Neutrophil (primary cell): ENCODE measurements around the gene TBX4.

Experiments used
- H3K27ac ChIP-seq: fragments of 200-600 bp; sonication (generic); 2 replicates; pipeline ENCODE4 v1.5.1; 2016; ENCODE audit warnings: mild to moderate bottlenecking, moderate library complexity
- H3K27me3 ChIP-seq: fragments of 200-600 bp; sonication (generic); 2 replicates; pipeline ENCODE4 v1.6.0; 2016; ENCODE audit warnings: mild to moderate bottlenecking
- H3K36me3 ChIP-seq: fragments of 200-600 bp; sonication (generic); 2 replicates; pipeline ENCODE4 v1.5.1; 2017
- H3K4me1 ChIP-seq, 2 experiments: fragments of 200-600 bp in 1 of 2; sonication (generic) in 1 of 2; 1 replicate in 1 of 2; 2 replicates in 1 of 2; pipeline versions ENCODE4 v1.5.1 to v1.6.1; 2013 to 2016; ENCODE audit warnings: low read depth in 1 of 2, low read length in 1 of 2, mild to moderate bottlenecking in 1 of 2, moderate library complexity in 1 of 2; ENCODE audit not compliant: control insufficient read depth in 1 of 2, insufficient read depth in 1 of 2
- H3K4me3 ChIP-seq, 2 experiments: fragments of 200-600 bp in 1 of 2; sonication (generic) in 1 of 2; 1 replicate in 1 of 2; 2 replicates in 1 of 2; pipeline ENCODE4 v1.5.1; 2013 to 2016; ENCODE audit warnings: low read depth in 1 of 2, low read length in 1 of 2, mild to moderate bottlenecking in 1 of 2, moderate library complexity in 1 of 2
- H3K9me3 ChIP-seq: fragments of 200-600 bp; sonication (generic); 2 replicates; pipeline ENCODE4 v1.5.1; 2016
- TF ChIP-seq, protein P1 (sequence below): fragments of 200-600 bp; sonication (generic); IDR thresholded peaks from 2 replicates; pipeline ENCODE4 v1.5.1; 2016; ENCODE audit warnings: antibody characterized with exemption

TBX4 gene

DNA sequence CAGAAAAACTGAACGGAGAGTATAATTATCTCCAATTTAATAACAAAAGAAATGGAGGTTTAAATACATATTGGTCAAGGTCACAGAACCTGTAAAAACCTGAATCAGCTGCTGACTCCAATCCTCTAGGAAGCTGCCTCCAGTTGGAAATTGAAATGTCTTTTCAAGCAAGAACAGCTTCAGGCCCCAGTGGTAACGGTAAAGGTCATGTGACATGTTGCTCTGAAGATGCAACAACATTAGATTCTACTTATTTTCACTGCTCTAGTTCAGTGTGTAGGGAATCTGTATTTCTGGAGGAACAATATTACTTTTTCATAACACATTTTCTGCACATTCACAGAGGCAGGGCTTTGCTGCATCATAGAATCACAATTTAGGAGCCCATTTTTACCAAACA lies 58.8 kb downstream of the TBX4 start:
- peaks cover 11% of the 10 kb centered on the region for H3K27me3 ChIP-seq
- TF ChIP-seq, protein P1, sequence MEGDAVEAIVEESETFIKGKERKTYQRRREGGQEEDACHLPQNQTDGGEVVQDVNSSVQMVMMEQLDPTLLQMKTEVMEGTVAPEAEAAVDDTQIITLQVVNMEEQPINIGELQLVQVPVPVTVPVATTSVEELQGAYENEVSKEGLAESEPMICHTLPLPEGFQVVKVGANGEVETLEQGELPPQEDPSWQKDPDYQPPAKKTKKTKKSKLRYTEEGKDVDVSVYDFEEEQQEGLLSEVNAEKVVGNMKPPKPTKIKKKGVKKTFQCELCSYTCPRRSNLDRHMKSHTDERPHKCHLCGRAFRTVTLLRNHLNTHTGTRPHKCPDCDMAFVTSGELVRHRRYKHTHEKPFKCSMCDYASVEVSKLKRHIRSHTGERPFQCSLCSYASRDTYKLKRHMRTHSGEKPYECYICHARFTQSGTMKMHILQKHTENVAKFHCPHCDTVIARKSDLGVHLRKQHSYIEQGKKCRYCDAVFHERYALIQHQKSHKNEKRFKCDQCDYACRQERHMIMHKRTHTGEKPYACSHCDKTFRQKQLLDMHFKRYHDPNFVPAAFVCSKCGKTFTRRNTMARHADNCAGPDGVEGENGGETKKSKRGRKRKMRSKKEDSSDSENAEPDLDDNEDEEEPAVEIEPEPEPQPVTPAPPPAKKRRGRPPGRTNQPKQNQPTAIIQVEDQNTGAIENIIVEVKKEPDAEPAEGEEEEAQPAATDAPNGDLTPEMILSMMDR = no peak
- no peaks in the 10 kb centered on the region for H3K9me3 ChIP-seq

DNA sequence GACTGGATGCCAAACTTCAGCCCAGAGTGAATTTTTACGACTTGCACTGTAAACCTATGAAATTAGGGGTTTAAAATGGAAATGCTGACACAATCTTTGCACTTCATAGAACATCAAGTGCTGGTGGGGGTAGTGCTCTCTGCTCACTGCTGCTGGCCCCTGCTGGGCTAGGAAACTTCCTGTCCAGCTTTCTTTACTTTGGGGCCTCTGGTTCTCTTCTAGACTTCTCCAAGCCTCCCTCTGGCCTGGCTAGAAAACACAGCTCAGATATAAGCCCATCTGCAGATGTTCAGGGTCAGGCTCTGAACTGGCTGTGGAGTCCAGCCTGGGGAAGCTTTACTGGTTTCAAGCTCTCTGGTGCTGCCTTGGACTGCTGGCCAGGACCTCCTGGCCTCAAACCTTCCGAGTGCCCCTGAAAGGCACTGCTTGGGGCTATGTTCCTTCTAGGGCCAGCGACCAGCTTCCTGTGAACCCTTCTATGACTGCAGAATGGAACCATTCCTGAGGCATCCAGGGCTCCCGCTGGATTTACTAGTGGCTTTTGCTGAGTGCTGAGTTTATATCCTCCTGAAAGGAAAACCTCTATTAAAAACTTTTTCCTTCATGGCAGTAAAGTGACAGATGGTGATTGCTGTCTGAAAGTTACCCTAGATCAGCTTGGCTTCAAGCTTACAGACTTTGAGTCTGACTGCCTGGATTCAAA lies 59.4 kb downstream of the TBX4 start:
- TF ChIP-seq, protein P1 = no peak
- H3K4me1 ChIP-seq = no peaks in the 10 kb centered on the region
- H3K9me3 ChIP-seq = no peaks in the 10 kb centered on the region
- no peak overlapping the region for H3K27ac ChIP-seq
- no peaks in the 10 kb centered on the region for H3K36me3 ChIP-seq
- peaks cover 7% of the 10 kb centered on the region for H3K27me3 ChIP-seq
- no peak overlapping the region for H3K4me3 ChIP-seq

More for the DNA sequence above, 58.8 kb downstream of the TBX4 start:
- H3K4me3 ChIP-seq = no peak overlapping the region
- H3K27ac ChIP-seq = no peak overlapping the region
- H3K36me3 ChIP-seq = no peaks in the 10 kb centered on the region
- H3K4me1 ChIP-seq = no peaks in the 10 kb centered on the region

DNA sequence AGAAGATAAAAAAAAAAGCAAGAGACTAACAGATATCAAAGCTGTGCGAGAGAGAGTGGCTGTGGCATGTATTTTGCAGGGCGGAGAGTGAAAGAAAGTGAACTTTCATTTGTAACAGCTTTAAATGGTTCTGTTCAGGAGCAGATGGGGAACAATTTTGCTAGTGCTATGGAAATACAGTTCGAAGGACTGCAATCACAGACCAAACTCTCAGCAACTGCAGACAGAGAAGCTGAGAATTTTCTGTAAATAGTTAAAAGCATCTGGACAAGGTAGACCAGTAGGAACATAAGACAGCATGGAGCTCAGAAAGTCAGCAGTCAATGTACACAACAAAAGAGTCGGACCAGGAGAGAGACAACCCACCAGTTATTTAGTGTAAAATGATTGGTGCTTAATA lies 62.3 kb downstream of the TBX4 start:
- Histone ChIP-seq H3K36me3 (no peaks in the 10 kb centered on the region), H3K27me3 (peaks cover 22% of the 10 kb centered on the region), H3K27ac (no peak overlapping the region), H3K4me3 (no peak overlapping the region), H3K4me1 (no peaks in the 10 kb centered on the region), H3K9me3 (no peaks in the 10 kb centered on the region)
- TF ChIP-seq, protein P1 = no peak

GRCh38 chr17:61517265-61517664 lies 65.0 kb downstream of the TBX4 start:
- Histone ChIP-seq H3K36me3 (no peaks in the 10 kb centered on the region), H3K27ac (no peak overlapping the region), H3K4me3 (no peak overlapping the region), H3K4me1 (no peaks in the 10 kb centered on the region), H3K9me3 (no peaks in the 10 kb centered on the region), H3K27me3 (peaks cover 43% of the 10 kb centered on the region)
- TF ChIP-seq, protein P1 = no peak

DNA sequence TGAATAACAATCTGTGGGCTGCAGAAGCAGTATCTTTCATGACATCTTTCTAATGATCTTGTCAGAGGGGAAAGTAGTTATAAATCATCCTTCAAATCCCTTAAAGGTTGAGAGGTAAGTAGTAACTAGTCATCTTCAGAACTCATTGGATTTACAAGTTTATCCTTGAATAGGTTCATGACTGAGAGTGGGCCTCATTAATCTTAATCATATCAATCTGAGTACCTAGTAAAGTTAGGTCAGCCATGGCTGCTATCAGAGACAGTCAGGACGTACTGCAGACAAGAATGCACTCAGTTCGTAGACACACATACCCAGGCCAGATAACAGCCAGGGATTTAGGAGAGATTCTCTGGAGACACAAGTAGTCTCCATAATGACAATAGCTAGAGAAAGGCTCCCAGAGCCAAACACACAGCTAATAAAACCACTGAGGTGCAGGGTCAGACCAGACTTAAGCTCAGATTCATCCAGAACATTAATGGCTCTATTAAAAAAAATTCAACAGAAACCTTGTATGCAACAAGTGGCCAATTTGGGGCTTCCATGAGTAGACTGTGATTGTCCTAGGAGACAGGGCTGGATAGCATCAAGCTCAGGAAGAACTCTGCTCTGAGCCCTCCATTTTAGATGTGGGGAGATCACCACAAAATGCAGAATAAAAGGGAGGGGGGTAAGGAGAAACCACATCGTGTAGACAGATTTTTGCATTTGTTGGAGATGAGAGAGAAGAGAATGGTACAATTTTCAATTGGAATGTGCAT lies 65.8 kb downstream of the TBX4 start:
- Histone ChIP-seq H3K27ac (no peak overlapping the region), H3K27me3 (peaks cover 45% of the 10 kb centered on the region), H3K36me3 (no peaks in the 10 kb centered on the region), H3K4me1 (no peaks in the 10 kb centered on the region), H3K4me3 (no peak overlapping the region), H3K9me3 (no peaks in the 10 kb centered on the region)
- TF ChIP-seq, protein P1 = no peak
